H1 (cell line): ENCODE measurements around the gene CYP11A1. TPM values are rescaled to one million over a fixed set of nuclear protein-coding genes. Genes with fewer than 3 reads are reported as not detected.

Experiments used
- CTCF ChIA-PET: fragments of 300-600 bp; sonication (Branson Sonifier 250); formaldehyde crosslinking; loops from one replicate; lab custom pipeline; 2021; ENCODE audit not compliant: partially characterized antibody; lab: Charles Lee
- POLR2A ChIA-PET: fragments of 300-600 bp; sonication (Branson Sonifier 250); formaldehyde crosslinking; loops from one replicate; lab custom pipeline; 2021; ENCODE audit warnings: inconsistent platforms; ENCODE audit not compliant: partially characterized antibody; lab: Charles Lee
- DNase-seq, 2 experiments: peaks; one replicate each; pipeline versions ENCODE4 v3.0.0 to v3.0.0-alpha.2; 2010 to 2022; ENCODE audit warnings: low spot score in 2 of 2, low read depth in 1 of 2, mixed read lengths in 1 of 2
- FAIRE-seq: peaks from 2 replicates; lab custom pipeline; 2011; peaks lifted over from hg19 to GRCh38; lab: Jason Lieb, UNC
- H2AFZ ChIP-seq: 2 replicates; pipeline ENCODE4 v1.8.1; 2012; ENCODE audit warnings: low read length, inconsistent platforms
- H2AK5ac ChIP-seq: 2 replicates; pipeline ENCODE4 v1.6.1; 2013; ENCODE audit warnings: low read depth, low read length
- H2BK120ac ChIP-seq: replicated peaks from 2 replicates; pipeline ENCODE3; 2013; ENCODE audit warnings: low read depth, low read length, inconsistent platforms
- H2BK12ac ChIP-seq: 2 replicates; pipeline ENCODE4 v1.6.1; 2013; ENCODE audit warnings: low read depth, low read length
- H2BK15ac ChIP-seq: 2 replicates; pipeline ENCODE4 v1.6.1; 2013; ENCODE audit warnings: low read length
- H2BK20ac ChIP-seq: 2 replicates; pipeline ENCODE4 v1.6.1; 2013; ENCODE audit warnings: low read length
- H2BK5ac ChIP-seq: 2 replicates; pipeline ENCODE4 v1.6.1; 2013; ENCODE audit warnings: low read depth, low read length
- H3K14ac ChIP-seq: 2 replicates; pipeline ENCODE4 v1.6.1; 2013; ENCODE audit warnings: inconsistent platforms; ENCODE audit not compliant: insufficient read length
- H3K18ac ChIP-seq: 2 replicates; pipeline ENCODE4 v1.6.1; 2013; ENCODE audit warnings: low read length; ENCODE audit errors: extremely low read depth
- H3K23ac ChIP-seq: 2 replicates; pipeline ENCODE4 v1.6.1; 2013; ENCODE audit warnings: inconsistent platforms; ENCODE audit not compliant: insufficient read length
- H3K23me2 ChIP-seq: 2 replicates; pipeline ENCODE4 v1.6.1; 2013; ENCODE audit warnings: low read depth, low read length
- H3K27ac ChIP-seq: 2 replicates; pipeline ENCODE4 v1.6.1; 2011; ENCODE audit warnings: low read depth, low read length, inconsistent platforms
- H3K27me3 ChIP-seq, 4 experiments: replicated peaks in 1 of 4; 1 replicate in 1 of 4; 2 replicates in 3 of 4; pipeline versions ENCODE4 v1.6.1 to v1.8.1; 2011 to 2013; ENCODE audit warnings: low read length in 3 of 4, mild to moderate bottlenecking in 3 of 4, inconsistent platforms in 2 of 4, mixed read lengths in 2 of 4, moderate library complexity in 1 of 4; ENCODE audit not compliant: control insufficient read depth in 3 of 4, insufficient read depth in 3 of 4; ENCODE audit errors: extremely low read depth in 1 of 4
- H3K36me3 ChIP-seq, 4 experiments: 2 replicates each; pipeline versions ENCODE4 v1.6.1 to v1.8.1; 2011 to 2013; ENCODE audit warnings: mild to moderate bottlenecking in 4 of 4, low read length in 3 of 4, moderate library complexity in 2 of 4, control low read depth in 1 of 4, inconsistent platforms in 1 of 4; ENCODE audit not compliant: insufficient read depth in 4 of 4, control insufficient read depth in 2 of 4
- H3K4ac ChIP-seq: replicated peaks from 2 replicates; pipeline ENCODE3; 2013; ENCODE audit warnings: low read length, low read depth, mixed read lengths, inconsistent platforms; ENCODE audit not compliant: insufficient read length
- H3K4me1 ChIP-seq, 4 experiments: replicated peaks in 1 of 4; 1 replicate in 1 of 4; 2 replicates in 3 of 4; pipeline versions ENCODE4 v1.6.1 to v1.8.1; 2011 to 2013; ENCODE audit warnings: low read length in 3 of 4, inconsistent platforms in 2 of 4, mixed read lengths in 1 of 4; ENCODE audit not compliant: insufficient read depth in 4 of 4, control insufficient read depth in 3 of 4
- H3K4me2 ChIP-seq, 2 experiments: 2 replicates each; pipeline versions ENCODE4 v1.6.1 to v1.8.1; 2011 to 2013; ENCODE audit warnings: low read depth in 2 of 2, low read length in 2 of 2, control low read depth in 1 of 2, inconsistent platforms in 1 of 2, mild to moderate bottlenecking in 1 of 2; ENCODE audit not compliant: insufficient read depth in 1 of 2
- H3K4me3 ChIP-seq, 4 experiments: fragments of 200-600, 300-600 bp in 1 of 4; sonication (generic), shearing (Covaris generic), sonication (Bioruptor Twin) in 1 of 4; 2 replicates each; pipeline versions ENCODE4 v1.5.1 to v1.8.1; 2011 to 2016; ENCODE audit warnings: low read length in 4 of 4, low read depth in 3 of 4, control low read depth in 2 of 4, inconsistent platforms in 2 of 4, mild to moderate bottlenecking in 2 of 4, mixed read lengths in 1 of 4, moderate library complexity in 1 of 4; ENCODE audit not compliant: insufficient read depth in 2 of 4; ENCODE audit errors: extremely low read depth in 1 of 4
- H3K56ac ChIP-seq: replicated peaks from 2 replicates; pipeline ENCODE3; 2013; ENCODE audit warnings: low read depth, mild to moderate bottlenecking, mixed read lengths, low read length, inconsistent platforms; ENCODE audit not compliant: insufficient read length
- H3K79me1 ChIP-seq: 2 replicates; pipeline ENCODE4 v1.6.1; 2013; ENCODE audit warnings: low read depth, low read length, control low read depth
- H3K79me2 ChIP-seq, 2 experiments: 2 replicates each; pipeline versions ENCODE4 v1.6.1 to v1.8.1; 2012 to 2013; ENCODE audit warnings: low read length in 2 of 2, mild to moderate bottlenecking in 2 of 2, inconsistent platforms in 1 of 2; ENCODE audit not compliant: insufficient read depth in 2 of 2, control insufficient read depth in 1 of 2
- H3K9ac ChIP-seq, 4 experiments: replicated peaks in 1 of 4; 1 replicate in 1 of 4; 2 replicates in 3 of 4; pipeline versions ENCODE4 v1.6.1 to v1.8.1; 2011 to 2013; ENCODE audit warnings: low read depth in 3 of 4, low read length in 3 of 4, control low read depth in 2 of 4, mild to moderate bottlenecking in 2 of 4, moderate library complexity in 2 of 4, inconsistent platforms in 1 of 4; ENCODE audit errors: extremely low read depth in 1 of 4
- H3K9me3 ChIP-seq, 2 experiments: 2 replicates each; pipeline versions ENCODE4 v1.6.1 to v1.8.1; 2012 to 2013; ENCODE audit warnings: mild to moderate bottlenecking in 2 of 2, moderate library complexity in 2 of 2, control low read depth in 1 of 2, inconsistent platforms in 1 of 2, low read depth in 1 of 2, low read length in 1 of 2, mixed read lengths in 1 of 2; ENCODE audit not compliant: insufficient read depth in 2 of 2
- H4K20me1 ChIP-seq, 2 experiments: replicated peaks in 1 of 2; 2 replicates each; pipeline versions ENCODE3 to v1.8.1; 2011 to 2013; ENCODE audit warnings: inconsistent platforms in 2 of 2, low read length in 2 of 2, mild to moderate bottlenecking in 1 of 2; ENCODE audit not compliant: insufficient read depth in 2 of 2, control insufficient read depth in 1 of 2
- H4K5ac ChIP-seq: 2 replicates; pipeline ENCODE4 v1.6.1; 2013; ENCODE audit warnings: low read length, low read depth, mixed read lengths, inconsistent platforms; ENCODE audit not compliant: insufficient read length
- H4K8ac ChIP-seq: 2 replicates; pipeline ENCODE4 v1.8.0; 2013; ENCODE audit warnings: mild to moderate bottlenecking, moderate library complexity, low read length, inconsistent platforms; ENCODE audit not compliant: insufficient read depth; ENCODE audit errors: extremely low read depth
- H4K91ac ChIP-seq: replicated peaks from 2 replicates; pipeline ENCODE3; 2013; ENCODE audit warnings: low read length, mixed read lengths, inconsistent platforms; ENCODE audit not compliant: insufficient read length
- CBX5 ChIP-seq: fragments of 300-800, 300-1000 bp; sonication (generic); IDR thresholded peaks from 2 replicates; pipeline ENCODE4 v1.7.1; 2016; ENCODE audit warnings: antibody characterized with exemption, low read length, low read depth
- EP300 ChIP-seq, 2 experiments: IDR thresholded peaks; 1 replicate in 1 of 2; 2 replicates in 1 of 2; pipeline ENCODE4 v1.6.1; 2011 to 2012; ENCODE audit warnings: low read depth in 2 of 2, low read length in 2 of 2, mild to moderate bottlenecking in 2 of 2, borderline replicate concordance in 1 of 2, inconsistent platforms in 1 of 2, moderate library complexity in 1 of 2
- EZH2 ChIP-seq: fragments of 200-600 bp; sonication (generic); IDR thresholded peaks from 2 replicates; pipeline ENCODE4 v1.7.1; 2012; ENCODE audit warnings: low read depth, mild to moderate bottlenecking, moderate library complexity, low read length, inconsistent platforms; ENCODE audit not compliant: severe bottlenecking
- NRF1 ChIP-seq: IDR thresholded peaks from 2 replicates; pipeline ENCODE4 v1.6.1; 2011; ENCODE audit warnings: mild to moderate bottlenecking, low read depth, low read length, improper control_type of control experiment
- SIN3A ChIP-seq, 2 experiments: IDR thresholded peaks in 1 of 2; conservative IDR thresholded peaks in 1 of 2; 2 replicates each; pipeline ENCODE4 v1.6.1; 2011 to 2012; ENCODE audit warnings: low read length in 2 of 2, improper control_type of control experiment in 1 of 2, low read depth in 1 of 2, mild to moderate bottlenecking in 1 of 2
- SIRT6 ChIP-seq: IDR thresholded peaks from one replicate; pipeline ENCODE4 v1.7.1; 2012; ENCODE audit warnings: low read length, inconsistent platforms
- SIX5 ChIP-seq: IDR thresholded peaks from 2 replicates; pipeline ENCODE4 v1.6.1; 2011; ENCODE audit warnings: mild to moderate bottlenecking, low read depth, low read length
- SRF ChIP-seq: IDR thresholded peaks from 2 replicates; pipeline ENCODE4 v1.6.1; 2011; ENCODE audit warnings: mild to moderate bottlenecking, low read depth, low read length, moderate library complexity
- TAF1 ChIP-seq: IDR thresholded peaks from 2 replicates; pipeline ENCODE4 v1.6.1; 2011; ENCODE audit warnings: mild to moderate bottlenecking, low read depth, low read length
- WGBS, 2 experiments: shearing (Covaris generic) in 1 of 2; methylation state at CpG; one replicate each; pipeline versions ENCODE4 v1.1.6 to v1.1.7; 2013 to 2015; ENCODE audit warnings: low lambda C conversion rate in 2 of 2, mixed read lengths in 2 of 2, inconsistent platforms in 1 of 2, low coverage in 1 of 2, missing lambda C conversion rate in 1 of 2; ENCODE audit not compliant: insufficient replicate concordance in 2 of 2, insufficient coverage in 1 of 2, insufficient read length in 1 of 2; ENCODE audit errors: extremely low coverage in 1 of 2, missing lambda C conversion rate in 1 of 2; 5-methylcytosine and 5-hydroxymethylcytosine counted together
- polyA plus RNA-seq, 7 experiments: library from polyadenylated mRNA; depleted of rRNA in 3 of 7; stranded (reverse) in 5 of 7; unstranded in 2 of 7; fragments of >200 nt in 5 of 7; fragments of 200-250 nt in 2 of 7; gene quantifications; 1 replicate in 5 of 7; 2 replicates in 1 of 7; 4 replicates in 1 of 7; pipeline versions ENCODE4 v1.2.1 to v1.2.3, GENCODE V29; 2011 to 2013; ENCODE audit warnings: missing spikeins in 2 of 7, mixed read lengths in 2 of 7
- total RNA-seq: library from RNA; stranded (reverse); fragmentation: NEBNext Ultra II Directional; extraction: Animal tissue kit (Norgen Biotek cat#: 25700); gene quantifications from 2 replicates; pipeline ENCODE4 v1.2.1, GENCODE V29; 2021
- TF ChIP-seq, protein P1 (sequence below): IDR thresholded peaks from 2 replicates; pipeline ENCODE4 v1.6.1; 2011; ENCODE audit warnings: low read length, improper control_type of control experiment

The CYP11A1 gene
- total and polyA plus RNA-seq, 2 of the 8 experiments (the other 6 are each of a cell fraction or from before 2014, with no cell fraction given) = 1.9 to 7.2 TPM

DNA sequence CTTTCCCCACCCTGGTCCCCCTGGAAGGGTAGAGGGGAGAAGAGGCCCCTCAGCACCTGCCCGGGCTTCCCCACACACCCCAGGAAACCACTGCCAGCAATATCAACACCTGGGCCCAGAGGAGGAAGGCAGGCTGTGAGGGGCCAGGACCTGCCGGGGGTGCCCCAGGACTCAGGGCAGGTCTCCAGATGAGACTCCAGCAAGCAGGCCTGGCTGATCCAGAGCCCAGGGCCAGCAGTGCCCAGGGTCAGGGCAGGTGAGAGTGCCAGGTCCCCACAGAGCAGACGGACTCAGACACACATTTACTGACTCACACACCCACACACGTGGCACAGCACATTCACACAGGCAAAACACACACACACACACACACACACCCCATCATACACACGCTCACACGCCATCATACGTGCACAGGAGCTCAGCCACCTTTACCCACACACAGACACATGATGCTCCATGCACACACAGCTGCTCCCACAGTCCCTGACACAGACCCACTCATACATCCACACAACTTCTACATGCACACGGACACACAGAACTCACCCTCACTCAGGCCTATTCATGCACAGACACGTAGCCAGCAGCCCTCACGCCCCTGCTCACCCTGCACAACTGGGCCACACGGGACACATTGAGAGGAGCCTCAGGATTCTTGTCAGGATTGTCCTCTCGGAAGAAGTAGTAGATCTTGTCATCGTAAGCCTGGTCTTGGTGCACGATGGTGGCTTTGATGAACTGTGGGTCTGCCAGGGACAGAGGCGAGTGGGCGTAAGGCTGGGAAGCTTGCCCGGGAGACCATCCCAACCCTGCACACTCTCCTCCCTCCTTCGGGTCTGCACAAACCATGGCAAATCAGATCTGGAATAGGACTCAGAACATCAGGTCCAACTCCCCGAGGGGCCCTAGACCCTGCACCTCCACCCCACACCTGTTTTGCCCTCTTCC lies 48.8 kb upstream of the CYP11A1 start:
- Histone ChIP-seq H3K9ac (no peak overlapping the region), H4K20me1 (peaks cover 4 to 9% of the 10 kb centered on the region in 2 experiments), H3K4me2 (no peak overlapping the region), H3K9me3 (no peaks in the 10 kb centered on the region), H2BK20ac (no peak overlapping the region), H3K4me3 (no peak overlapping the region), H3K14ac (no peak overlapping the region), H2AFZ (no peak overlapping the region), H3K4ac (no peak overlapping the region), H3K27me3 (no peaks in the 10 kb centered on the region), H3K56ac (no peak overlapping the region), H3K23me2 (peaks cover 3% of the 10 kb centered on the region; the same call in 1 of the 2 replicates), H4K8ac (no peak overlapping the region), H2BK120ac (no peak overlapping the region), H4K5ac (no peak overlapping the region), H3K27ac (no peak overlapping the region), H3K23ac (no peak overlapping the region), H3K4me1 (peaks cover 0 to 7% (median 2%) of the 10 kb centered on the region in 4 experiments; a peak in 5 of 7 replicates), H4K91ac (no peak overlapping the region), H2AK5ac (no peak overlapping the region), H3K79me2 (0 out of 4 replicates have a peak, but pooled peaks cover 0 to 6% of the 10 kb centered on the region in 2 experiments), H3K79me1 (peaks cover 9% of the 10 kb centered on the region; the same call in 1 of the 2 replicates), H2BK5ac (peak overlapping the region; percentile 60; the same call in 1 of the 2 replicates), H2BK12ac (no peak overlapping the region), H2BK15ac (no peak overlapping the region), H3K36me3 (peaks cover 0 to 7% (median under 1%) of the 10 kb centered on the region in 4 experiments; a peak in 3 of 8 replicates), H3K18ac (no peak overlapping the region)
- FAIRE-seq = no peak
- 92% methylated on average over 19 of the region's 19 CpGs; no CpG with 5 or more reads in 1 of the 2 experiments for WGBS, 2 experiments
- ChIA-PET CTCF (interaction anchor here (1.3 to 41.3 kb wide), 3 partner anchors 11 to 37 kb away, joined by 3 to 1311 read pairs (median 4); partner anchors contain the start of gene CYP11A1), POLR2A (no interaction called here)
- no peak for DNase-seq
- TF ChIP-seq NRF1 (no peak), SIX5 (no peak), SIRT6 (no peak), CBX5 (no peak), SIN3A (conservative IDR thresholded peaks at IDR 0.05 in 1 of 2, IDR thresholded peaks at IDR 0.05 in 1 of 2; ENCODE audit: low read depth in 1 of 2, low read length in 2 of 2) (no peak), SRF (no peak), EP300 (IDR thresholded peaks at IDR 0.05; ENCODE audit: borderline replicate concordance in 1 of 2, low read depth in 2 of 2, low read length in 2 of 2) (no peak), EZH2 (no peak), TAF1 (no peak)
- TF ChIP-seq, protein P1, sequence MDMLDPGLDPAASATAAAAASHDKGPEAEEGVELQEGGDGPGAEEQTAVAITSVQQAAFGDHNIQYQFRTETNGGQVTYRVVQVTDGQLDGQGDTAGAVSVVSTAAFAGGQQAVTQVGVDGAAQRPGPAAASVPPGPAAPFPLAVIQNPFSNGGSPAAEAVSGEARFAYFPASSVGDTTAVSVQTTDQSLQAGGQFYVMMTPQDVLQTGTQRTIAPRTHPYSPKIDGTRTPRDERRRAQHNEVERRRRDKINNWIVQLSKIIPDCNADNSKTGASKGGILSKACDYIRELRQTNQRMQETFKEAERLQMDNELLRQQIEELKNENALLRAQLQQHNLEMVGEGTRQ = no peak
